COLO829 (cell line): ENCODE data around the gene RAPGEF4.
"Not testable (repeated sequence)": the region's sequence is repeated elsewhere in the genome, so short reads cannot be mapped to it uniquely, and the experiment has no call there.

Experiments used
- DNase-seq: peaks from one replicate; pipeline ENCODE4 v3.0.0; 2012; ENCODE audit warnings: low spot score

Gene RAPGEF4

DNA sequence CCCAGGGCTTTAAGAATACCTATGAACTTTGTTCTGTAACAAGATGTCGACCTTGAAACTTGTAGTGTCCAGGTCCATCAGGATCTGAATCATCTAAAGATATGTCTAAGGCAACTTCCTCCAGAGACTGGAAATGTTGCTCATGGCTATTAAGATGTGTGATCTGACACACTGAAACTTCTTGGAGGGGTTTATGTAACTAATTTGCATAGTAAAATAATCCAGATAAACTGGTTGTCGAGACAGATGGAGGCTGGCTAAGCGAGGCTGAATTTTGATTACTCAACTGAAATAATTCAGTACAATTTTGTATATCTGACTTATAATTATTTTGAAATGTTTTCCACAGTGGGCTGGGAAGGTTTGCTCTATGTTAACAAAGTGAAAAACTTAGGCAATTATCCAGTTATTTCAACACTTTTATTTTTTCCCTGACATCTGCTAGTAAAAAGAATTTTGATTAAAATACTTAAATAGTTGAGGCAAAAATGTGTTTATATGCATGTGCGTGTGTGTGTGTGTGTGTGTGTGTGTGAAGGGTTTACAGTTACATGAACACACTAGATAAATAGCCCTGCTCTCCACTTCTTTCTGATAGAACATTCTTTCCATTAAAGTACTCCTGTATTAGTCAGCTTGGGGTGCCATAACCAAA is 328.6 kb downstream of the RAPGEF4 start:
- DNase-seq, result no peak

DNA sequence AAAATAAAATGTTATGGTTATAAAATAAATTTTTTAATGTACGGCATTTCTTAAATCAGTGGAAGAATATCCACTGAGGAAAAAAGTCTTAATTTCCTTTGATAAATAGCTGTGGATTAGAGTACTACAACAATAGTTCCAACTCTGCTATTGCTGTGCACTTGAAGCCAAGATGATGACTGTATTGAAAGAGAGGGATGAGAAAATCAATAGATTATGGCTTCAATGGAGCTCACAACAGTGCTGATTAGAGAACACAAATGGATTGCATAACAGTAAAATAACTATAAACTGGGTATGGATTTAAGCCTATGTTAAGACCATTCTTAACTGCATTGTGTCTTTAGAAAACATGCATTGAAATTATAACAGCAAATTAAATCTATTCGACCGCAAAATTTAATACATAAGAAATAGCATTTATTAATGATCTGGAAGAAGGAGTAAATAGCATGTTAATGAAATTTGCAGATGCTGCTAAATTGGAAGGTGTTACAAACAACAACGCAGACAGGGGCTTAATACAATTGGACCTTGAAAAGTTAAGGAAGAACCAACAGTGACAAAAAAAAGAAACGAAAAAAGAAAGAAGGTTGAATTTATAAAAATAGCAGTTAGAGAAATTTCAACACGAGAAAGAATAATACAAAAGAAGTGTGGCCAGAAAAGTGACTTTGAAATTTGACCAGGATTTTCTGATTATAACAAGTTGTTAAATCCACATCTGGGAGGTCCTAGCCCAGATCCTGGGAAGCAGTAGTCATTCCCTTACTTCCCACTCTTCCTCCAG is 331.4 kb downstream of the RAPGEF4 start:
- no peak for DNase-seq

DNA sequence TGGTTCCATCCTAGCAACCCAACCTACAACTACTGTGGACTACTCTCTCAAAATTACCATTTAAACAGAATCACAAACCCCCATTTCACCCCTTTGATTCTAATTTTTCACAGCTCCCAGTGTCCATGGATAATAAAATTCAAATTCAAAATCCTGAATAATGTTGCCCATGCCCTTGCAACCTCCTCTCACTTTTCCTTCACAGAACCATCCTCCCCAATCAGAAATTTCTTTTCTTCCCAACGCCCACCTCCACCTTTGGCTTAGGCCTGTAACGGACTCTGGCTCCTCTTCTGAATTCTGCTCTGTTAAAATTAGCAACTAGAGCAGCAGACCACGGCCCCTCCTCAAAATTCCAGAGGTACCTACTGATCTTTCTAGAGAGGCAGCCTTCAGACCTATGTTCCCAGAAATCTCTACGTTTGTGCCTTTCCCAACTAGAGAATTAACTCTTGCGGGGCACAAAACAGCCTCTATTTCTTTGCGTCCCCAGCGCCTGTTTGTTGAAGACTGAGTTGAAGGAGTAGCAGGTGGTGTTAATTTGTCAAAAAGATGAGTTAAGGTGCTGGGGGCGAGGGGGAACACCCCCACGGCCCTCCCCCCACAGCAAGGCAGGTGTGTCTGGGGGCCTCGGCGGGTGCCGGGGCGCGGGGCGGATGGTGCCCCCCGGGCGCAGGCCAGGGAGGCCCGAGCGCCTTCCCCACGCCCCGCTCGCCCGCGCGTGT is 339.6 kb downstream of the RAPGEF4 start:
- DNase-seq, result no peak

DNA sequence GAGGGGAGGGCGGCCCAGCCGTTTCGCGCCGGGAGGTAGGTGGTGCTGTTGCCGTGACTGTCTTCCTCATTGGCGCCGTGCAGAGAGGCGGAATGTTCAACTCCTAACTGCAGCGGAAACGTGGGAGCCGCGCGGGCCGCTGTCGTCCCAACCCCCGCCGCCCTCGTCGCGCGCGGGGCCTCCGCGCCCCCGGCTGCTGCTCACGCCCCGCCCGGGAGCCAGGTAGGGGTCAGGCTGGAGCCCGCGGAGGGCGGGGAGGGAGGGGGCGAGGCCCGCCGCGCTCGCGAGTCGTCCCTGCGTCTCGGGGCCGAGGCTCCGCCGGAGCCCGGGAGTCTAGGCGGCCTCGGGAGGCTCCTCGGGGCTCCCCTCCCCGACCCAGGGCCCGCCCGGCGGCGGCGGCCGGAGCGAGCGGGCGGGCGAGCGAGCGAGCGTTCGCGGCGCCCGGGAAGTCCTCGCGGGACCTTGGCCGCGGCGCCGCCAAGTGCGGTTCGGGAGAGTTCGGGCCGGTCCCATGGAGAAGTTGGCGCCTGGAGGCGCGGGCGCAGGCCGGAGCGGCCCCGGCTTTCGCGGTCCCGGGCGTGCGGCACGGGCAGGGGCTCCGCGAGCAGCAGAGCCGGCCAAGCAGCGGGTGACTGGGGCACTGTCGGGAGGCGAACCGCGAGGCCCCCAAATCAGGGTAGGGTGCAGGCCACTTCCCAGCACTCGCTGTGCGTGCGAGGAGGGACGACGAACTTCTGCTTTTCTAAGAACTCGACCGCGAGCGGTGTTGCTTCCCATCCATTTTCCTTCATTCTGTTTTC is 340.3 kb downstream of the RAPGEF4 start, which contains the start of gene MAP3K20:
Gene MAP3K20 (plus strand): TSS at position 66 of the 800 bp plus-strand sequence. CDS start 15,186 bp downstream, outside the sequence.
- DNase-seq, result no peak

DNA sequence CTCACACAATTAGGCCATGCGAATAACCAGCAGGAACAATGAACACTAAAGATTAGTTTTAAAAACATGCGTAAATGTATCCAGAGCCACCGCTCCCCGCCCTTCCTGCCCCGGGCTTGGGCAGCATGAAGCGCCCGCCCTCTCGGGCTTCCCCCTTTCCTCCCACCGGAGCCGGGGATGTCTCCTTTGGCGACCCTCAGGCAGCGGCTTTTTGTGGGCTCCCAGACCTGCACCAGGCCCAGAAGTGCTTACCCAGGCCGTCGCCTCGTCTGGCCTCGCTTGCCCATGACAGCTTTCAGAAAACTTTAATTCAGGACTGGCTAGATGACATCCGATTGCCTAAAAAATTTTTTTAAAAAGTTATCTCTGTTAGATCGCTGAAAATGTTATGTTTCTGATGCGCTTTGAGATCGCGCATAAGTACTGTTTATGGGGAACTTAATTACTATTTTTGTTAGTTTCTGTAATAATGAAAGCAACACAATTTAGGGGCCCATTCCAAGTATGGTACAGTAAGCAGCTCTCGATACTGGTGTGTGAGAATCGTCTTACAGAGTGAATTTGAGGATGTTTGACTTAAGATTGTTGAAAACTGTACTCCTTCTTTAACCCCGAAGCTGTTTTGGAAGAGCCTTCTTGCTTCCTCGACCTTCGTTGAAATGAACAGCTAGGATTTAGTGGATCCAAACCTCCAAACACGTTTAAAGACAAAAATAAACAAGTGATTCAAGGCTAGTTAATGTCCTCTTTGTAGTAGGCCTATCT is 341.1 kb downstream of the RAPGEF4 start:
- DNase-seq, result no peak

DNA sequence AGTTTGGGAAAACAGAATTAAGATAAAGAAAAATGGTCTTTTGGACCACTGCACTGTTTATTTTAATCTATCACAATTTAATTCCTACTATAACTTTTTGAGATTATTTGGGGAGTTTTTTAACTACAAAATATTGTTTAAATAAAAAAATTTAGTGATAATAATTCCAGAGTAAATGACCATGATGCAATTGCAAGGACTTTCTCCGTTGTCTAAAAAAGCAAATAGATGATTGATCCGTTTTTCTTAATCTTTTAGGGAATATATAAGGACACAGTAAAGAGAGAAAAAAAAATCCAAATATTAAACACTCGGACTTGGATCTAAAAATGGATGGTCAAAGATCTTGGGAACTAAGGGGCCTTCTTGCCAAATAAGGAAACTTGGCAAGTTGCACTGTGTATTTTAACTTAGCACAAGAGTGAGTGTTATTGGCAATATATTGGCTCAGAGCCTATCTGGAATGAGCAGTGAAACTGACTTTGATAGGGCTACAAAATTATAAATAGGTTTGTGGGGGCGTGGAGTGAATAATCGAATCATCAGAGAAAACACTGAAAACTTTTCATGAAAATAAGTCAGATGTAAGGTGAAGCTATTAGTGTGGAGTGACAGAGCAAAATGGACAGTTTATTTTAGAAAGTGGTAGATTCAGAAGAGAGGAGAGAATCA is 342.0 kb downstream of the RAPGEF4 start:
- no peak for DNase-seq

DNA sequence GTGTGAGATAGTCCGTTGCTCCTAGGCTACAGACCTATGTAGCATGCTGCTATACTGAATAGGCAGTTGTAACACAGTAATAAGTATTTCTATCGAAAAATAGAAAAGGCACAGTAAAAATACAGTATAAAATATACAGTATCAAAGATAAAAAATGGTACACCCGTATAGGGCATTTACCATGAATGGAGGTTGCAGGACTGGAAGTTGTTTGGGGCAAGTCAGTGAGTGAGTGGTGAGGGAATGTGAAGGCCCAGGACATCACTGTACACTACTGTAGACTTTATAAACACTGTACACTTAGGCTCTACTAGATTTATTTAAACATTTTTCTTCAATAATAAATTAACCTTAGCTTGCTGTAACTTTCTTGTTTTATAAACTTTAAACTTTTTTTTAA is 343.5 kb downstream of the RAPGEF4 start:
- no peak for DNase-seq

DNA sequence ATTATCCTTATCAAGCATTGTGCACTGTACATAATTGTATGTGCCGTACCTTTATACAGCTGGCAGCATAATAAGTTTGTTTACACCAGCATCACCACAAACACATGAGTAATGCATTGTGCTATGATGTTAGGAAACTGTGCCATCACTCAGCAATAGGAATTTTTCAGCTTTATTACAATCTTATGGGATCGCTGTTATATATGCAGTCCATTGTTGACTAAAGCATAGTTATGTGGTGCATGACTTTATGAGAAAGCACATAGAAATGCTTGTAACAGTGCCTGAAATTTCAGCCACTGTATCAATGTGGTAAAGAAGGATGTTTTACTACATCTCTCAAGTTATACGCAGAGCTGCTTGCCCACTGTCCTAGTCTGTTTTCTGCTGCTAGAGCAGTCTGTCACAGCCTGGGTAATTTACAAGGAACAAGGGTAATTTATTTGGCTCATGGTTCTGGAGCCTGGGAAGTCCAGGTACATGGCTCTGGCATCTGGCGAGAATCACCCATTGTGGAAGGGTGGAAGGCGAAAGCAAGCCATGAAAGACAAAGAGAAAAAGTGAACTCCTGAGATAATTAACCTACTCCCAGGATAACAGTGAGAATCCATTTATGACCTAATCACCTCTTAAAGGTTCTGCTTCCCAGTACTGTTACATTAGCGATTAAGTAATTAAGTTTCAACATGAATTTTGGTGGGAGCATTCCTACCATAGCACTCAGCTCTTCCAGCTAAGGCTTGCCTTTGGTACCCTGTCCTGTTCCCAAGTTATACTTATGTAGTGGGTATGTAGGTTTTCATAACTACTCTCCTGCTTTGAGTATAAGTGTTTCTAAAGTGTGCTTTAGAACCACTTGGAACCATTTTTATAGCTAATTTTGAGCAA is 344.6 kb downstream of the RAPGEF4 start:
- no peak for DNase-seq

DNA sequence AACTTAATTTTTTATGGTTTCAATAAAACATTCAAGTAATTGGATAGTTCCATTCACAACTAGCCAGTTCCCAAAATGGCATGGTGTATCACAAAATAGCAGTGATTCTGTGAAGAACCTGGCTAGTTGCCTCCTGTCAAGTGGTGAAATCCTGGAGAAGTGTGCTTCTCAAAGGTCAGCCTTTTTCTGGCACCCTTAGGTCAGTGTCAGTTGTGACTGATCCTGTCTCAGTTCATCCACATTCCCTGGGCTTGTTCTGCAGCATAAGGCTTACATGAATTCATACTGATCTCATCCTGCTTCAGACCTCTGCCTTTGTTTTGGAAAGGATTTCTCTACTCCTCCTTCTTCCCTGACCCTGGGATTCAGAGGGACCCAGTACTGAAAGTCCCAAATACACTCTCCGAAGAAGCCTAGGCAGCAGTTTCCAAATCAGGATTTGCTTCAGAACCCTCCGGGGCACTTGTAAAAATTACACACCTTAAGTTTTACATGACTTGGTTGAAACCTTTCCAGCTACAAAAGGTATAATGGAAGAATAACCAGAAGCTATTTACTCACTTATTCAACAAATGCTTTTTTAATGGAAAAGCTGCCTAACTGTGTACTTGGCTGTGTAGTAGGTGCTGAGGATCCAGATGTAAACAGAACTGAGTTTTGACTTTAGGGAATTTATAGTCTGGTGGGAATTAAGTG is 351.0 kb downstream of the RAPGEF4 start:
- DNase-seq, result no peak

DNA sequence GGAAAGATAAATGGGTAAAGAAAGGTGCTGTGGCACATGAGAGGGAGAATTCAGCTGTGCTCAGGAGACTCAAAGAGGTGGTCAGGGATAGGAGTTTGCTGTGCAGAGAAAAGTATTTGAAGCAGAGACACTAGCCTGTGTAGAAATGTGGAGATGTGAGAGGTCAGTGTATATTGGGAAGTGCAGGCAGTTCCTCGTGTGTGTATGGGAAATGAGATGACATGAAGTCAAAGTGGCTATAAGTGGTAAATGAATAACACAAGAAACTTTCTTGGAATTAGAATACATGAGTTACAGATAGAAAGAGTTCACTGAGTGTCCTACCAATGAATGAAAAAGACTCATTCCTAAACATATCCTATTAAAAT is 351.6 kb downstream of the RAPGEF4 start:
- DNase-seq, result no peak

DNA sequence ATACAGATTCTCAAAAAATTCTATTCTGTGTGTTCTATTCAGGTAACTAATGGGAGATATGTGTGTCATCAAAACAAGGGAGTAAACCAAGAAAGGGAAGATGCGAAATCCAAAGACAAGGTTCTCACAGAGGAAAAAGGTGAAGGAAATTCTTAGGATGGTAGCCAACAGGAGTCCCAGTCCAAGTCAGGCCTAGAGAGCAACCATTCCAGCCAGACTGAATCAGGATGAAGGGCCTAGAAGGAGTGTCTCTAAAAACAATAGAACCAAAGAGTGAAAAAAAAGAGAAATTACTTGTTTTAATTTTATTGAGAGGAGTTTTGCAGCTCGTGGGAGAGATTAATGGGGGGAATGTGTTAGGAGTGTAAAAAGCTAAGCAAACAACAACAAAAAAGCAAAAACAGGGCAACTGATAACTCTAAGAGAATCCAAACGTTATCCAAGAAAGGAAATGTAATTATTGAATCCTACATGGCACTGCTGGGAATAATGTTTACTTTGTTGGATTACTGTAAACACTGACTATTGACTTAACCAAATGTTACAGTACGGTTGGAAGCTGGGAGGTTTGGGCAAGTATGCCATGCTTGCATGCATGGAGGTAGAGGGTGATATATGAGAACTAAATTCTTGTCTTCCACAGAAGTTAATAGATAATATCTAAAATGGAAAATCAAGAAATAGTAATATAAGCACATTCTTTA is 352.3 kb downstream of the RAPGEF4 start:
- no peak for DNase-seq

DNA sequence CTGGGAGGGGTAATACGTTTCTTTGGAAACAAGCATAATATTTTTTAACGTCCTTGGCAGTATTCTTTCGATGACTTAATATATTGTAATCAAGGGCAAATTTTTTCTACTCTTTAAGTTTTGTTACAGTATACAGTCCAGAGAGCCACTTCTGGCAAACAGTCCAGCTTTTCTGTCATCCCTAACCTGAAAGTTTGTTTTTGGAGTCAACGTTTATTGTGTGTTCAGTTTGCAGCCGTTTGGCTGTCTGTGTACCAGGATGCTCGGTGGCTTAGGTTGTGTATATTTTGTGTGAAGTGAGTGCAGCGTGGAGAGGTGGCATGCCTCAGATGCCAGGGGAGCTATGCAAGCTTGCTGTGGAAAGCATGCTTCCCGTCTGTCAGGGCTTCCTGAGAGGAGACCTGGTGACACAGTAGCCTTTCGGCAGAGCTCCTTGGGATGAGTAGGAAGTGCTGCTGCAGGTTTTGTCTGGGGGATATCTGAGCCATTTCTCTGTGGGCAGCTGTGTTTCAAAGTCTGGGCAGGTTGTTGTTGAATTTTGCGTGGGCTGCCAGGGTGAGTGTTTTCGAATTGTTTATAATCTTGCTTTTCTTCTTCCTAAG is 354.7 kb downstream of the RAPGEF4 start:
- no peak for DNase-seq

DNA sequence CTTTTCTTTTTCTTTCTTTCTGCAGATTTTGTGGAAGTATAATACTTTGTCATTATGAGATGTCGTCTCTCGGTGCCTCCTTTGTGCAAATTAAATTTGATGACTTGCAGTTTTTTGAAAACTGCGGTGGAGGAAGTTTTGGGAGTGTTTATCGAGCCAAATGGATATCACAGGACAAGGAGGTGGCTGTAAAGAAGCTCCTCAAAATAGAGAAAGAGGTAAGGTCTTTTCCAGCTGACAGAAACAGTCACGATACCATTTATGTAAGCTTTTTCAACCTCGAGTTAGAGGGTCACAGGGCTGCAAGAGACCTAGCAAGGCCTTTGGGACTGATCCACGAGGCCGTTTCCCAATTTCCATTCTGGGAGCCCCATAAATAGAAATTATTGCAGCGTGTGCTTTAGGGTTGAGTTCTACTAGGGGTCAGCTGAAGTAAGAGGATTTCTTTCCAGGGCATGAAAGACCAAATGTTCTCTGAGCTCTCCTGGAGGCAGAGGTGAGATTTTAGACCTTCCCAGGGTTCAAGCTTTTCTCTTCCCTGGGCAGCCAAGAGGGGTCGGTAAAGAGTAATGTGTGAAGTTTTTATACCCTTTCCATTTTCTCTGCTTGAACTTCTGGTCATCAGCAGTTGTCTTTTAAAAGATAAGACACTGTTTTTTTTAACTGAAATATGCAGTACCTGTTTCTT is 355.5 kb downstream of the RAPGEF4 start:
- DNase-seq, result no peak

DNA sequence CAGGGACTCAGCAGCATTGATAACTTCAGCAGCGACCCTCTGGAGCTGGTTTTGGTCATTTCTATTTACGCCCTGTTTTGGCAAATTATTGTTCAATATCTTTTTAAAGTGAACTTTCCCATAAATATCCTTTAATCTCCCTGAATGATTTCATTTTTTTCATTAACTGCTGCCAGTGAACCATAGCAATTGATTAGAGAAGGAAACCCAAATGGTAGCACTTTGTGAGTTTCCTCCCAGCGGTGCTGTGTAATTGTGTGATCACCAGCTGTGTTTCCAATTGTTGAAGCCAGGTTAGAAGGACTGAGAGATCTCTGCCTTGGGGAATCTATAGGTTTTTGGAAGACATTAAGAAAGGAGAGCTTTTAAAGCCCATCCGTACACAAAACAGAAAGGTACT is 356.3 kb downstream of the RAPGEF4 start:
- no peak for DNase-seq

DNA sequence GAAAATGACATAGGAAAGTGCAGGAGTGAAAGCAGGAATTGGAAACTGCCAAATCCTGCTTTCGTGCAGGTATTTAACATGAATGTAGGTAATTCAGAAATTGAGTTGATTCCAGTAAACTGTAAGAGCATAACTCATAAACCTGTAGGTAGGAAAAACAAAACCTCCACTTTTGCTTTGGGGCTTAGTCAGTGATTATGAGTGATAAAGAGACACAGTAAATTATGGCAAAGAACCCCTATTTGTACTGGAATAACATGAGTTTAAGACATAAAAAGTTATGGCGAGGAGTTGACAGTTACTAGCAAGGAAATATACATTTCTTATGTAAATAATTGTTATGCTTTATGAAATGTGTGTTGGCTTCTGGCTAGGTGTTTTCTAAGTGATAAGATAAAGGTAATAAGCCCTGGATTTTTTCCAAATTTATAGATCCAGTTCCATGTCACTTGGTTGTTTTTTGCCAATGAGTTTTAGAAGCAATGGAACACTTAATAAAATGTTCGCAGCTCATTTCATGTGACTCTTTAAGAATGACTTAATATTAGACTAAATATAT is 357.3 kb downstream of the RAPGEF4 start:
- DNase-seq, result no peak

DNA sequence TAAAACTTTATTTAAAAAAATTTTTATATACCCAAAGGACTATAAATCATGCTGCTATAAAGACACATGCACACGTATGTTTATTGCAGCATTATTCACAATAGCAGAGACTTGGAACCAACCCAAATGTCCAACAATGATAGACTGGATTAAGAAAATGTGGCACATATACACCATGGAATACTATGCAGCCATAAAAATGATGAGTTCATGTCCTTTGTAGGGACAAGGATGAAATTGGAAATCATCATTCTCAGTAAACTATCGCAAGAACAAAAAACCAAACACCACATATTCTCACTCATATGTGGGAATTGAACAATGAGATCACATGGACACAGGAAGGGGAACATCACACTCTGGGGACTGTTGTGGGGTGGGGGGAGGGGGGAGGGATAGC is 358.0 kb downstream of the RAPGEF4 start:
- DNase-seq, result not testable (repeated sequence)

DNA sequence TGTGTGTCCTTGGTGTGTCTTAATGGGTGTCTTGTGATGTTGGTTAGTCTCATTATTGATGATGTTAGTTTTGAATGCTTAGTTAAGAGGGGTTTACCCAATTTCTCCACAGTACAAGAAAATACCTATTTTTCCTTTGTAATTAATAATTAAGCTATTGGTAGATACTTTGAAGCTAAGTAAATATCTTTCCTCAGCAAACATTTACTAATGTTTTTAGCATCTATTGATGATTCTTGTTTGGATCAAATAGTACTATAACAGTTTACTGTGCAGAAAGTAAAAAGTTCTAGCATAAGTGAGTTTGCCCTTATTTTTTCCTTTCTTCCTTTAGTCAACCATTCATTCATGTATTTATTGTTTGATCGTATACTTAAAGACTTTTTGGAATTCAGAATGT is 359.1 kb downstream of the RAPGEF4 start:
- DNase-seq, result no peak
